Lower leg skin (tissue), 4 donors: Measurements from ENCODE around the gene HSD17B10. TPM values are rescaled to one million over a fixed set of nuclear protein-coding genes. Genes with fewer than 3 reads are reported as not detected.
"Not testable (repeated sequence)": the region's sequence is repeated elsewhere in the genome, so short reads cannot be mapped to it uniquely, and the experiment has no call there.

Experiments used
- DNase-seq, 2 donors: peaks; one replicate each; pipeline ENCODE4 v3.0.0-alpha.2; 2019; ENCODE audit warnings: low spot score in 2 of 2
- H3K4me3 ChIP-seq: fragments of 200-600 bp; sonication (generic); 2 replicates; pipeline ENCODE4 v1.5.1; 2017; ENCODE audit warnings: mild to moderate bottlenecking, low read depth; ENCODE audit not compliant: poor library complexity, severe bottlenecking
- CTCF ChIP-seq, 3 donors: fragments of 450-650 bp; IDR thresholded peaks; one replicate each; pipeline ENCODE4 v1.5.1; 2016; ENCODE audit warnings: antibody characterized with exemption in 3 of 3, mild to moderate bottlenecking in 3 of 3, moderate library complexity in 2 of 3
- POLR2A ChIP-seq, 2 donors: fragments of 450-650 bp; IDR thresholded peaks; one replicate each; pipeline ENCODE4 v1.6.1; 2016 to 2017; ENCODE audit warnings: antibody characterized with exemption in 2 of 2, mild to moderate bottlenecking in 1 of 2, moderate library complexity in 1 of 2
- WGBS, 2 donors: methylation state at CpG; one replicate each; pipeline ENCODE4 v1.1.5; 2018; 5-methylcytosine and 5-hydroxymethylcytosine counted together
- intact Hi-C: fragments of 100-400 bp; cut with DNase I; formaldehyde crosslinking; loops from one replicate; pipeline ENCODE4 v1.15.0; 2023; ENCODE audit warnings: low total_unique reads
- total RNA-seq, 4 donors: library from RNA; depleted of rRNA; stranded (reverse); fragments of >200 nt; gene quantifications; one replicate each; pipeline ENCODE4 v1.1.0, GENCODE V29; 2016

Gene HSD17B10
- total RNA-seq, 4 donors from 2014 or later, result 61.2 to 109 (median 83.3) TPM

- no peak for TF ChIP-seq CTCF (IDR thresholded peaks at IDR 0.05)
- TF ChIP-seq POLR2A (IDR thresholded peaks at IDR 0.05), result no peak
- WGBS, 2 donors, result 27 to 30% methylated on average over 2 of the region's 2 CpGs
- intact Hi-C loops, result no loop called here
- no peak for DNase-seq
- H3K4me3 ChIP-seq, result no peak overlapping the region
These were observed 42.2 kb upstream of the HSD17B10 start for GRCh38 chrX:53476371-53476770.

DNA sequence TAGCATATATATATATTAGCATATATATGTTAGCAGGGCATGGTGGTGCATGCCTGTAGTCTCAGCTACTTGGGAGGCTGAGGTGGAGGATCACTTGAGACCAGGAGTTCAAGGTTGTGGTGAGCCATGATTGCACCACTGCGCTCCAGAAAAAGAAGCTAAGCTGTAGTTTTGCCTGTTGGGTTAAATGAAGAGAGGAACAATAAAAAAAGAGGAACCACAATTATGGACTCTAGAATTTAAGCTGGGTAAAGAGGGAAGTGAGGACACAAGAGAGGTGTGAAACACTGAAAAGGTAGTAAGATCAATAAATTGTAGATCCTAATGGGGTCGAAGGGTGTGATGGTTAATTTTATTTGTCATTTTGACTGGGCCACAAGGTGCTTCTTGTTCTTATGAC is 40.5 kb upstream of the HSD17B10 start:
- no peak for DNase-seq
- 69 to 93% methylated on average over 2 of the region's 2 CpGs for WGBS, 2 donors
- H3K4me3 ChIP-seq, result no peak overlapping the region
- intact Hi-C loops, result no loop called here
- no peak for TF ChIP-seq POLR2A (IDR thresholded peaks at IDR 0.05)
- TF ChIP-seq CTCF (IDR thresholded peaks at IDR 0.05), result no peak

DNA sequence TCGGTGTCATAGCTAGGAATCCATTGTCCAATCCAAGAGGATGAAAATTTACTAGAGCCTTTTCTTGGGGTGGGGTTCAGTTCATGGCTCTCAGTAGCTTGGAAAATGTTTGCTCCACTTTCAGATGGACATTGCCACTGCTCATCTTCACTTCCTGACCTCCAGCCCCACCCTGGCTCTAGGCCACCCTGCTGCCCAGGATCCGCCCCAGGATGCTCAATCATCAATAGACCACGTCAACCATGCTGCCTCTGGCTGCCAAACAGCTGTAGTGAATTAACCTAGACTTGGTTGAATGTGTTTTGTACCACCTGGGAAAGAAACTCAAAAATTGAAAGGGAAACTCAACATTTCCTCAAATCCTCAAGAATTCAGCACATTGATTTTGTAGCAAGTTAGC is 37.2 kb upstream of the HSD17B10 start:
- H3K4me3 ChIP-seq, result no peak overlapping the region
- intact Hi-C loops, result loop anchor here (1.0 kb wide), 1 partner anchor 23 kb away; no protein-coding TSS in a partner anchor
- no peak for DNase-seq
- WGBS, 2 donors, result 66 to 97% methylated on average over 2 to 3 of the region's 3 CpGs
- TF ChIP-seq POLR2A (IDR thresholded peaks at IDR 0.05) (no peak), CTCF (IDR thresholded peaks at IDR 0.05) (no peak)

DNA sequence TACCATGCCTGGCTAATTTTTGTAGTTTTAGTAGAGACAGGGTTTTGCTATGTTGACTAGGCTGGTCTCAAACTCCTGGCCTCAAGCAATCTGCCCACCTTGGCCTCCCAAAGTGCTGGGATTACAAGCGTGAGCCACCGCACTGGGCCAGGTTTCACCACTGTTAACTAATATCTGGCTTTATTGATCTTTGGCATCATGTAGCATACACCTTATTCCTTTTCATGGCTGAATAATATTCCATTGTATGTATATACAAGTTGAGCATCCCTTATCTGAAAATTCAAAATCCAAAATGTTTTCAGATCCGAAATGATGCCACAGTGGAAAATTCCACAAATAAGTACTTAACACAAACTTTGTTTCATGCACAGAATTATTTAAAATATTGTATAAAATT is 34.5 kb upstream of the HSD17B10 start:
- intact Hi-C loops, DNase-seq, H3K4me3 ChIP-seq: not testable (repeated sequence)
- WGBS, 2 donors, result 85 to 93% methylated on average over 3 of the region's 3 CpGs

- no peak for DNase-seq
- TF ChIP-seq CTCF (IDR thresholded peaks at IDR 0.05) (no peak), POLR2A (IDR thresholded peaks at IDR 0.05) (no peak)
- 19 to 45% methylated on average over 5 of the region's 5 CpGs for WGBS, 2 donors
These were observed 23.9 kb upstream of the HSD17B10 start for GRCh38 chrX:53458082-53458481.

DNA sequence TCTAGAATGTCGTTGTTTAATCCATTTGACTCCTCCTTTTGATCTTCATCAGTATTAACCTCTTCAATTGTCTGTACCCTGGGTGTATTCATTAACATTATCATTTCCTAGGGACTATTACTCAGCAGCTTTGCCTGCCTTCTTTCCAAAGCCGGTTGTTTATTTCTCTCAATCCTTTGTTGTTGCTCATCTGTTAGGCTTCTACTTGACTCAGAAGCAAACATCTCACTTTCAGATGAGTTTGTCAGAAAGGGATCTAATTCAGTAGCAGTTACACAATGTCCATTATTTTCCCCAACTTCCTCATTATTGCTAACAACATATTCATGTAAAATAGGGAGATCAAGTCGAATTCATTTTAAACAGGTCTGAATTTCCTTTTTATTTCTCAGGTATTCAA is 22.1 kb upstream of the HSD17B10 start:
- intact Hi-C loops, result no loop called here
- TF ChIP-seq CTCF (IDR thresholded peaks at IDR 0.05) (no peak), POLR2A (IDR thresholded peaks at IDR 0.05) (no peak)
- no peak for DNase-seq
- no peak overlapping the region for H3K4me3 ChIP-seq
- WGBS, 2 donors, result 49% methylated on average over 3 of the region's 3 CpGs

More at GRCh38 chrX:53458082-53458481, 23.9 kb upstream of the HSD17B10 start:
- no peak overlapping the region for H3K4me3 ChIP-seq
- intact Hi-C loops, result no loop called here
